Measurements from ENCODE around the gene SEC61A2.
"Not testable (repeated sequence)": the region's sequence is repeated elsewhere in the genome, so short reads cannot be mapped to it uniquely, and the experiment has no call there.

The SEC61A2 gene

GRCh38 chr10:12162927-12163326 lies 33.5 kb downstream of the SEC61A2 start:
- no peak for DNase-seq

- no peak for DNase-seq
Observed at GRCh38 chr10:12164085-12164484, 34.6 kb downstream of the SEC61A2 start.

GRCh38 chr10:12165036-12165435 lies 35.6 kb downstream of the SEC61A2 start:
- no peak for DNase-seq

- no peak for DNase-seq
Observed at GRCh38 chr10:12165999-12166775, 36.7 kb downstream of the SEC61A2 start.

GRCh38 chr10:12171512-12171911 lies 42.0 kb downstream of the SEC61A2 start:
- not testable (repeated sequence) for DNase-seq

GRCh38 chr10:12177642-12178041 lies 48.2 kb downstream of the SEC61A2 start:
- DNase-seq, result no peak

GRCh38 chr10:12179606-12180170 lies 50.2 kb downstream of the SEC61A2 start:
- DNase-seq, result no peak

GRCh38 chr10:12180221-12180974 lies 50.9 kb downstream of the SEC61A2 start:
- no peak for DNase-seq

- DNase-seq, result no peak
Observed at GRCh38 chr10:12181065-12181775, 51.7 kb downstream of the SEC61A2 start.

- no peak for DNase-seq
Observed at GRCh38 chr10:12184165-12184564, 54.7 kb downstream of the SEC61A2 start.

GRCh38 chr10:12186323-12186722 lies 56.8 kb downstream of the SEC61A2 start:
- DNase-seq, result no peak

- DNase-seq, result no peak
Observed at GRCh38 chr10:12187321-12187905, 57.9 kb downstream of the SEC61A2 start.

- no peak for DNase-seq
Observed at GRCh38 chr10:12188656-12189055, 59.2 kb downstream of the SEC61A2 start.

- no peak for DNase-seq
Observed at GRCh38 chr10:12189426-12189825, 59.9 kb downstream of the SEC61A2 start.

- DNase-seq, result no peak
Observed at GRCh38 chr10:12191715-12192114, 62.2 kb downstream of the SEC61A2 start.

GRCh38 chr10:12193193-12193592 lies 63.7 kb downstream of the SEC61A2 start:
- DNase-seq, result no peak

- DNase-seq, result no peak
Observed at GRCh38 chr10:12194752-12195271, 65.3 kb downstream of the SEC61A2 start.

GRCh38 chr10:12195281-12195602 lies 65.8 kb downstream of the SEC61A2 start:
- DNase-seq, result no peak

GRCh38 chr10:12195603-12196506 lies 66.4 kb downstream of the SEC61A2 start, which contains the start of the genes CDC123 and NUDT5:
Gene CDC123, plus strand, starts transcription at chr10:12196188. Its CDS starts 58 bp downstream, at chr10:12196246.
Gene NUDT5, minus strand, starts transcription at chr10:12195891. Its CDS starts 9,600 bp downstream, at chr10:12186291.
- DNase-seq, result peak; percentile 57

GRCh38 chr10:12196531-12197211 lies 67.2 kb downstream of the SEC61A2 start:
- no peak for DNase-seq

GRCh38 chr10:12198156-12198555 lies 68.7 kb downstream of the SEC61A2 start:
- no peak for DNase-seq

Measured in NCI-H2029 treated with DMSO at 0.1 percent for 48 hours (cell line).